Esophagus (tissue), 2 donors: ENCODE measurements around the gene A1BG. TPM values are rescaled to one million over a fixed set of nuclear protein-coding genes. Genes with fewer than 3 reads are reported as not detected.

Experiments
- H3K27ac ChIP-seq, 2 donors: one replicate each; pipeline ENCODE4 v1.5.1; 2013; ENCODE audit warnings: low read depth in 2 of 2, mild to moderate bottlenecking in 2 of 2, inconsistent platforms in 1 of 2, low read length in 1 of 2, moderate library complexity in 1 of 2
- H3K27me3 ChIP-seq, 2 donors: one replicate each; pipeline ENCODE4 v1.6.1; 2013; ENCODE audit warnings: low read length in 2 of 2, control low read depth in 1 of 2, mild to moderate bottlenecking in 1 of 2; ENCODE audit not compliant: insufficient read depth in 2 of 2, control insufficient read depth in 1 of 2
- H3K36me3 ChIP-seq, 2 donors: one replicate each; pipeline ENCODE4 v1.6.1; 2013; ENCODE audit warnings: low read length in 1 of 2; ENCODE audit not compliant: control insufficient read depth in 2 of 2, insufficient read depth in 2 of 2
- H3K4me1 ChIP-seq, 2 donors: one replicate each; pipeline ENCODE4 v1.6.1; 2013; ENCODE audit warnings: low read length in 1 of 2; ENCODE audit not compliant: control insufficient read depth in 2 of 2, insufficient read depth in 2 of 2
- H3K4me3 ChIP-seq, 2 donors: one replicate each; pipeline ENCODE4 v1.5.1; 2013; ENCODE audit warnings: low read length in 2 of 2, mild to moderate bottlenecking in 2 of 2, low read depth in 1 of 2, moderate library complexity in 1 of 2
- H3K9me3 ChIP-seq, 2 donors: one replicate each; pipeline ENCODE4 v1.6.1; 2013; ENCODE audit warnings: mild to moderate bottlenecking in 2 of 2, low read depth in 1 of 2, low read length in 1 of 2, moderate library complexity in 1 of 2; ENCODE audit not compliant: control insufficient read depth in 2 of 2, insufficient read depth in 1 of 2
- WGBS, 2 donors: extraction: QIAGEN DNeasy Blood & Tissue Kit; methylation state at CpG; one replicate each; pipeline ENCODE4 v1.1.7; 2013; 5-methylcytosine and 5-hydroxymethylcytosine counted together
- polyA plus RNA-seq, 2 donors: library from polyadenylated mRNA; stranded (reverse); fragments of 200-250 nt; gene quantifications; one replicate each; pipeline ENCODE4 v1.2.3, GENCODE V29; 2013
- donor health status: healthy with polysubstance abuse.
- donor health status: Bipolar disorder and iron deficiency.

The A1BG gene
- polyA plus RNA-seq = 10 to 100 TPM in 1 of 2 donors, 1 to 10 TPM in 1; 5.4 to 10.6 TPM

- H3K27me3 ChIP-seq = peaks cover 0 to 3% of the 10 kb centered on the region in 2 donors
- peaks cover 6 to 11% of the 10 kb centered on the region in 2 donors for H3K9me3 ChIP-seq
- 78 to 84% methylated on average over 26 of the region's 26 CpGs for WGBS, 2 donors
- peaks cover 3 to 18% of the 10 kb centered on the region in 2 donors for H3K4me1 ChIP-seq
- H3K27ac ChIP-seq = no peak within 1 kb of the TSS
- H3K36me3 ChIP-seq = no peaks in the 10 kb centered on the region
- H3K4me3 ChIP-seq = no peak within 1 kb of the TSS
These were observed at the start of gene A1BG for GRCh38 chr19:58352760-58353671. A1BG (minus strand) TSS chr19:58353492; CDS start chr19:58353437, 55 bp downstream.

- 21 to 37% methylated on average over 22 to 23 of the region's 23 CpGs for WGBS, 2 donors
- H3K4me3 ChIP-seq = peak overlapping the region; percentile 51 to 61
- peak overlapping the region in 1 of 2 donors; percentile 71 for H3K27ac ChIP-seq
- H3K4me1 ChIP-seq = peaks cover 6 to 22% of the 10 kb centered on the region in 2 donors
- no peaks in the 10 kb centered on the region for H3K27me3 ChIP-seq
- no peaks in the 10 kb centered on the region for H3K9me3 ChIP-seq
- H3K36me3 ChIP-seq = no peaks in the 10 kb centered on the region
These were observed 48.6 kb upstream of the A1BG start for GRCh38 chr19:58401840-58402421.

- H3K36me3 ChIP-seq = no peaks in the 10 kb centered on the region
- H3K27ac ChIP-seq = peak overlapping the region; percentile 71 to 82
- WGBS, 2 donors = 2 to 3% methylated on average over 78 to 80 of the region's 80 CpGs
- H3K27me3 ChIP-seq = no peaks in the 10 kb centered on the region
- no peaks in the 10 kb centered on the region for H3K9me3 ChIP-seq
- peaks cover 8 to 20% of the 10 kb centered on the region in 2 donors for H3K4me1 ChIP-seq
- H3K4me3 ChIP-seq = peak overlapping the region; percentile 51 to 61
These were observed 47.9 kb upstream of the A1BG start for GRCh38 chr19:58400916-58401839.

- H3K36me3 ChIP-seq = no peaks in the 10 kb centered on the region
- H3K4me3 ChIP-seq = peak overlapping the region; percentile 20 to 38
- H3K27me3 ChIP-seq = no peaks in the 10 kb centered on the region
- 48 to 52% methylated on average over 18 of the region's 18 CpGs for WGBS, 2 donors
- H3K9me3 ChIP-seq = no peaks in the 10 kb centered on the region
- no peak overlapping the region for H3K27ac ChIP-seq
- peaks cover 11 to 24% of the 10 kb centered on the region in 2 donors for H3K4me1 ChIP-seq
These were observed 47.1 kb upstream of the A1BG start for GRCh38 chr19:58400316-58400915.

- peaks cover 0 to 3% of the 10 kb centered on the region in 2 donors for H3K36me3 ChIP-seq
- H3K27ac ChIP-seq = no peak overlapping the region
- 94% methylated on average over 3 of the region's 3 CpGs for WGBS, 2 donors
- H3K9me3 ChIP-seq = no peaks in the 10 kb centered on the region
- no peak overlapping the region for H3K4me3 ChIP-seq
- H3K4me1 ChIP-seq = peaks cover 11 to 24% of the 10 kb centered on the region in 2 donors
- no peaks in the 10 kb centered on the region for H3K27me3 ChIP-seq
These were observed 46.6 kb upstream of the A1BG start for GRCh38 chr19:58399903-58400302.

GRCh38 chr19:58398545-58398944 is 45.3 kb upstream of the A1BG start:
- Histone ChIP-seq H3K4me1 (peaks cover 11 to 34% of the 10 kb centered on the region in 2 donors), H3K36me3 (peaks cover 4 to 9% of the 10 kb centered on the region in 2 donors), H3K27ac (no peak overlapping the region), H3K4me3 (no peak overlapping the region), H3K27me3 (no peaks in the 10 kb centered on the region), H3K9me3 (no peaks in the 10 kb centered on the region)
- WGBS, 2 donors = 93 to 96% methylated on average over 6 of the region's 6 CpGs

- Histone ChIP-seq H3K4me1 (peaks cover 11 to 34% of the 10 kb centered on the region in 2 donors), H3K4me3 (no peak overlapping the region), H3K27me3 (no peaks in the 10 kb centered on the region), H3K36me3 (peaks cover 4 to 14% of the 10 kb centered on the region in 2 donors), H3K27ac (no peak overlapping the region), H3K9me3 (no peaks in the 10 kb centered on the region)
- 79 to 84% methylated on average over 4 of the region's 4 CpGs for WGBS, 2 donors
These were observed 44.8 kb upstream of the A1BG start for GRCh38 chr19:58398087-58398486.

GRCh38 chr19:58397533-58398037 is 44.3 kb upstream of the A1BG start:
- H3K36me3 ChIP-seq = peaks cover 4 to 18% of the 10 kb centered on the region in 2 donors
- WGBS, 2 donors = 72 to 79% methylated on average over 7 of the region's 7 CpGs
- H3K9me3 ChIP-seq = no peaks in the 10 kb centered on the region
- H3K4me3 ChIP-seq = peak overlapping the region; percentile 53 to 62
- no peak overlapping the region for H3K27ac ChIP-seq
- no peaks in the 10 kb centered on the region for H3K27me3 ChIP-seq
- peaks cover 11 to 36% of the 10 kb centered on the region in 2 donors for H3K4me1 ChIP-seq
